HG02938 (cell line): ENCODE measurements around the gene MCU.

Experiments
- ATAC-seq: cut with Tn5 transposase; IDR thresholded peaks from one replicate; pipeline ENCODE4 v1.9.1; 2021; ENCODE audit warnings: mild to moderate bottlenecking, moderate library complexity; ENCODE audit not compliant: unreplicated experiment

Gene MCU

DNA sequence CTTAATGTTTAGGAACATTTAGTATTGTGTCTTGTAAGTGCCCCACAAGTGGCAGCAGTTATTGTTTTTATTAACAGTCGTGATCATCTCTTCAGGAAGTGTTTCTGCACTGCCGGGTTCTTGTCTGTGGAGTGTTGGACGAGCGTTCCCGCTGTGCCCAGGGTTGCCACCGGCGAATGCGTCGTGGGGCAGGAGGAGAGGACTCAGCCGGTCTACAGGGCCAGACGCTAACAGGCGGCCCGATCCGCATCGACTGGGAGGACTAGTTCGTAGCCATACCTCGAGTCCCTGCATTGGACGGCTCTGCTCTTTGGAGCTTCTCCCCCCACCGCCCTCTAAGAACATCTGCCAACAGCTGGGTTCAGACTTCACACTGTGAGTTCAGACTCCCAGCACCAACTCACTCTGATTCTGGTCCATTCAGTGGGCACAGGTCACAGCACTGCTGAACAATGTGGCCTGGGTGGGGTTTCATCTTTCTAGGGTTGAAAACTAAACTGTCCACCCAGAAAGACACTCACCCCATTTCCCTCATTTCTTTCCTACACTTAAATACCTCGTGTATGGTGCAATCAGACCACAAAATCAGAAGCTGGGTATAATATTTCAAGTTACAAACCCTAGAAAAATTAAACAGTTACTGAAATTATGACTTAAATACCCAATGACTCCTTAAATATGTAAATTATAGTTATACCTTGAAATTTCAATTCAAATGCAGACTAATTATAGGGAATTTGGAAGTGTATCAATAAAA is 240.5 kb downstream of the MCU start:
- no peak for ATAC-seq

- no peak for ATAC-seq
Measured at GRCh38 chr10:72935361-72935760, 243.4 kb downstream of the MCU start.
